GM23338 (cell line): ENCODE data around the gene IPO13. TPM values are rescaled to one million over a fixed set of nuclear protein-coding genes. Genes with fewer than 3 reads are reported as not detected.

Source experiments
- ATAC-seq: fragments of 200-7000 bp; cut with Tn5 transposase; 3 replicates; pipeline ENCODE4 v1.9.1; 2020
- DNase-seq: peaks from one replicate; pipeline ENCODE4 v3.0.0-alpha.2; 2015; ENCODE audit warnings: low spot score
- H2AFZ ChIP-seq: fragments of 200-600 bp; sonication (generic); 2 replicates; pipeline ENCODE4 v1.8.0; 2016; ENCODE audit warnings: antibody characterized with exemption, mild to moderate bottlenecking, moderate library complexity
- H3F3A ChIP-seq: fragments of 200-600 bp; sonication (generic); replicated peaks from 2 replicates; pipeline ENCODE4 v1.8.0; 2017; ENCODE audit warnings: antibody characterized with exemption, mixed run types, low read depth
- H3K27ac ChIP-seq: fragments of 200-600 bp; sonication (generic); 2 replicates; pipeline ENCODE4 v1.6.1; 2016; ENCODE audit warnings: low read depth
- H3K27me3 ChIP-seq: fragments of 200-600 bp; sonication (generic); 2 replicates; pipeline ENCODE4 v1.8.0; 2016; ENCODE audit warnings: mild to moderate bottlenecking, mixed run types, moderate library complexity; ENCODE audit not compliant: insufficient read depth
- H3K36me3 ChIP-seq: fragments of 200-600 bp; sonication (generic); 2 replicates; pipeline ENCODE4 v1.8.0; 2016; ENCODE audit warnings: mild to moderate bottlenecking; ENCODE audit not compliant: insufficient read depth
- H3K4me1 ChIP-seq: fragments of 200-600 bp; sonication (generic); 2 replicates; pipeline ENCODE4 v1.8.0; 2016; ENCODE audit warnings: mild to moderate bottlenecking, moderate library complexity; ENCODE audit not compliant: insufficient read depth
- H3K4me2 ChIP-seq: fragments of 200-600 bp; sonication (generic); 2 replicates; pipeline ENCODE4 v1.7.1; 2017; ENCODE audit warnings: mixed run types
- H3K4me3 ChIP-seq: fragments of 200-600 bp; sonication (generic); 2 replicates; pipeline ENCODE4 v1.6.1; 2016; ENCODE audit warnings: mixed run types
- H3K79me2 ChIP-seq: fragments of 200-600 bp; sonication (generic); replicated peaks from 2 replicates; pipeline ENCODE4 v1.8.0; 2017; ENCODE audit warnings: mild to moderate bottlenecking; ENCODE audit not compliant: insufficient read depth
- H3K9me2 ChIP-seq: fragments of 200-600 bp; sonication (generic); 2 replicates; pipeline ENCODE4 v1.8.0; 2017; ENCODE audit not compliant: insufficient read depth
- H4K20me1 ChIP-seq: fragments of 200-600 bp; sonication (generic); replicated peaks from 2 replicates; pipeline ENCODE4 v1.8.0; 2017; ENCODE audit warnings: mild to moderate bottlenecking; ENCODE audit not compliant: insufficient read depth
- H3K27ac Mint-ChIP-seq: 2 replicates; pipeline ENCODE4 v1.8.0; 2020; ENCODE audit warnings: inconsistent platforms, mild to moderate bottlenecking, moderate library complexity, mixed read lengths
- H3K27me3 Mint-ChIP-seq: 3 replicates; pipeline ENCODE4 v1.8.0; 2022; ENCODE audit warnings: low read depth, mild to moderate bottlenecking, moderate library complexity, mixed read lengths, inconsistent platforms; ENCODE audit not compliant: insufficient read depth, poor library complexity
- H3K36me3 Mint-ChIP-seq: 3 replicates; pipeline ENCODE4 v1.8.0; 2021; ENCODE audit warnings: low read depth, mild to moderate bottlenecking, inconsistent platforms, moderate library complexity, mixed read lengths
- H3K4me1 Mint-ChIP-seq: 3 replicates; pipeline ENCODE4 v1.8.0; 2020; ENCODE audit warnings: mild to moderate bottlenecking, inconsistent platforms, mixed read lengths
- H3K4me3 Mint-ChIP-seq: 3 replicates; pipeline ENCODE4 v1.8.0; 2021; ENCODE audit warnings: moderate library complexity, mild to moderate bottlenecking, inconsistent platforms, mixed read lengths
- H3K9me3 Mint-ChIP-seq: 3 replicates; pipeline ENCODE4 v1.8.0; 2020; ENCODE audit warnings: moderate library complexity, mild to moderate bottlenecking, inconsistent platforms, mixed read lengths
- CREB1 ChIP-seq: fragments of 250-450 bp; sonication (Bioruptor Pico); IDR thresholded peaks from 2 replicates; pipeline ENCODE4 v1.5.0; 2020; ENCODE audit warnings: low read depth, mild to moderate bottlenecking, moderate library complexity
- EZH2phosphoT487 ChIP-seq: fragments of 200-600 bp; sonication (generic); IDR thresholded peaks from one replicate; pipeline ENCODE4 v1.8.1; 2018; ENCODE audit warnings: antibody characterized with exemption; ENCODE audit not compliant: unreplicated experiment
- JUNB ChIP-seq: IDR thresholded peaks from one replicate; pipeline ENCODE4 v1.6.1; 2016; ENCODE audit warnings: antibody characterized with exemption; ENCODE audit not compliant: unreplicated experiment
- NANOG ChIP-seq: IDR thresholded peaks from 2 replicates; pipeline ENCODE4 v1.6.1; 2016; ENCODE audit warnings: antibody characterized with exemption, borderline replicate concordance
- POLR2AphosphoS5 ChIP-seq: IDR thresholded peaks from 2 replicates; pipeline ENCODE4 v1.6.1; 2016; ENCODE audit warnings: antibody characterized with exemption, low read depth
- STAT1 ChIP-seq: IDR thresholded peaks from one replicate; pipeline ENCODE4 v1.6.1; 2016; ENCODE audit warnings: antibody characterized with exemption; ENCODE audit not compliant: unreplicated experiment
- ZNF114 ChIP-seq: fragments of 250-450 bp; sonication (Bioruptor Pico); IDR thresholded peaks from 2 replicates; pipeline ENCODE4 v1.5.0; 2020; ENCODE audit warnings: mild to moderate bottlenecking, moderate library complexity
- ZNF331 ChIP-seq: fragments of 250-450 bp; sonication (Bioruptor Pico); IDR thresholded peaks from 2 replicates; pipeline ENCODE4 v1.5.0; 2020; ENCODE audit warnings: low read depth, mild to moderate bottlenecking, moderate library complexity
- polyA plus RNA-seq: library from polyadenylated mRNA; unstranded; fragments of >200 nt; fragmentation: Nextera tagmentation; extraction: Ambion mirVana; gene quantifications from 2 replicates; pipeline ENCODE4 v1.2.1, GENCODE V29; 2016
- total RNA-seq: library from RNA; depleted of rRNA; stranded (reverse); fragments of >200 nt; shearing (Covaris generic); gene quantifications from 2 replicates; pipeline ENCODE4 v1.2.3, GENCODE V29; 2014
- TF ChIP-seq, protein P1 (sequence below): fragments of 250-450 bp; sonication (Bioruptor Pico); IDR thresholded peaks from 2 replicates; pipeline ENCODE4 v1.5.0; 2020; ENCODE audit warnings: mild to moderate bottlenecking, moderate library complexity
- TF ChIP-seq, protein P2 (sequence below): IDR thresholded peaks from 2 replicates; pipeline ENCODE4 v1.6.1; 2016; ENCODE audit warnings: antibody characterized with exemption
- TF ChIP-seq, protein P3 (sequence below), 2 experiments: fragments of 200-600 bp in 1 of 2; sonication (generic) in 1 of 2; conservative IDR thresholded peaks; 2 replicates each; pipeline versions ENCODE4 v1.5.1 to v1.6.1; 2016 to 2017; ENCODE audit warnings: antibody characterized with exemption in 2 of 2, low read depth in 2 of 2, mild to moderate bottlenecking in 2 of 2, moderate library complexity in 1 of 2

The IPO13 gene
- total and polyA plus RNA-seq, 2 experiments from 2014 or later = 10.4 to 22.8 TPM

DNA sequence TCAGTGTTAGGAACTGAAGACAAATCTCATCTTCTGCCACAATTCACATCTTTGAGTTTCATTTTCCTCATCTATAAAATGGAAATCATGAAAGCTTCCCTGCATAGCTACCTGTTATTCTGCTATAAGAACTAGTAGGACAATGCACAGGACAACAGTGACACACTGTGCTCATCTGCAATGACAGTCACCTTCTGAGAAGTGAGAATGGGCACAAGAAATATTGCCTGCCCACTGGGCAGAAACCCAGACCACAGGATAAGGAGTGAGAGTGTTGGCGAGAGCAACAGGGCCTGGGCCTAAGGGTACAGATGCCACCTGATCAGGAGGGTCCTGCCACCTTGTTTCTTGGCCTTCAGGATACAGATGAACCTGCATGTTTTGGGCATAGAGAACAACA is 36.4 kb upstream of the IPO13 start:
- Mint-ChIP-seq H3K36me3 (peaks cover 3% of the 10 kb centered on the region; the same call in 1 of the 3 replicates), H3K9me3 (peaks cover 3% of the 10 kb centered on the region; the same call in 2 of the 3 replicates), H3K4me3 (no peak overlapping the region), H3K27me3 (peaks cover 4% of the 10 kb centered on the region), H3K27ac (no peak overlapping the region; the same call in 1 of the 2 replicates), H3K4me1 (peaks cover 34% of the 10 kb centered on the region)
- H3K27ac ChIP-seq = no peak overlapping the region
- DNase-seq = no peak
- TF ChIP-seq ZNF331 (CRISPR knock-in tag) (no peak), ZNF114 (CRISPR knock-in tag) (no peak), STAT1 (no peak), JUNB (no peak)
- no peak overlapping the region for H2AFZ ChIP-seq
- H3K36me3 ChIP-seq = no peaks in the 10 kb centered on the region
- H3K4me3 ChIP-seq = no peak overlapping the region
- no peaks in the 10 kb centered on the region for H4K20me1 ChIP-seq
- no peaks in the 10 kb centered on the region for H3K27me3 ChIP-seq
- H3K9me2 ChIP-seq = peaks cover 3% of the 10 kb centered on the region; the same call in 1 of the 2 replicates
- H3F3A ChIP-seq = no peaks in the 10 kb centered on the region
- H3K4me1 ChIP-seq = peaks cover 22% of the 10 kb centered on the region
- no peak overlapping the region for H3K4me2 ChIP-seq
- ATAC-seq = no peak
- H3K79me2 ChIP-seq = no peaks in the 10 kb centered on the region

DNA sequence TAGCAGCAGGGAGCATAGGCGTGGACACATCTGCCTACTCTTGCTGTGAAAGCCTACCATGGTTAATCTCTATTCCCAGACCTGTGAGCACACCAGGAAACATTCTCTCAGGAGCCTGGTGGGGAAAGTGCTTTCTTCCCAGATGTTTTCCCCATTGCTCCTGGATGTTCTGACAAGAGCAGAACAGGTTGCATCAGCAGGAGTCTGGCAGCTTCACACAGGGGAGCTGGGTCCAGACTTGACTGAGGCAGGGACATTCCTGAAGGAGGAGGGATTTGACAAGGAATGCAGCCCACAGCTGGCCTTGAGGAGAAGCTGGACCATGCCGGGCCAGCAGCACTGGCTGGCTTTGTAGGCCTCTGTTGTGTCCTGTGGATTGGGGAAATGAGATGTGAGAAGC is 34.1 kb upstream of the IPO13 start:
- no peaks in the 10 kb centered on the region for H3K9me3 Mint-ChIP-seq

More for the DNA sequence above, 34.1 kb upstream of the IPO13 start:
- no peaks in the 10 kb centered on the region for H4K20me1 ChIP-seq
- H3K4me1 Mint-ChIP-seq = peaks cover 34% of the 10 kb centered on the region
- no peak overlapping the region; the same call in 2 of the 3 replicates for H3K4me3 Mint-ChIP-seq
- peaks cover 22% of the 10 kb centered on the region for H3K4me1 ChIP-seq
- no peaks in the 10 kb centered on the region for H3K79me2 ChIP-seq
- no peak overlapping the region for H2AFZ ChIP-seq
- 0 out of 2 replicates have a peak overlapping the region, but pooled peaks have one; percentile 24 for H3K27ac ChIP-seq
- H3K27me3 ChIP-seq = no peaks in the 10 kb centered on the region
- H3K9me2 ChIP-seq = peaks cover 5% of the 10 kb centered on the region; the same call in 1 of the 2 replicates
- peak overlapping the region; percentile 79 for H3K27ac Mint-ChIP-seq
- no peaks in the 10 kb centered on the region for H3K36me3 ChIP-seq
- ATAC-seq (peak; percentile 87), DNase-seq (peak; percentile 80)
- H3K4me2 ChIP-seq = peak overlapping the region; percentile 45; the same call in 1 of the 2 replicates
- H3K27me3 Mint-ChIP-seq = peaks cover 7% of the 10 kb centered on the region
- no peaks in the 10 kb centered on the region for H3F3A ChIP-seq
- H3K4me3 ChIP-seq = no peak overlapping the region
- no peak for TF ChIP-seq ZNF114 (CRISPR knock-in tag)
- TF ChIP-seq POLR2AphosphoS5 = no peak
- no peak for TF ChIP-seq CREB1 (CRISPR knock-in tag)
- TF ChIP-seq ZNF331 (CRISPR knock-in tag) = no peak
- TF ChIP-seq EZH2phosphoT487 = no peak
- TF ChIP-seq, protein P1, sequence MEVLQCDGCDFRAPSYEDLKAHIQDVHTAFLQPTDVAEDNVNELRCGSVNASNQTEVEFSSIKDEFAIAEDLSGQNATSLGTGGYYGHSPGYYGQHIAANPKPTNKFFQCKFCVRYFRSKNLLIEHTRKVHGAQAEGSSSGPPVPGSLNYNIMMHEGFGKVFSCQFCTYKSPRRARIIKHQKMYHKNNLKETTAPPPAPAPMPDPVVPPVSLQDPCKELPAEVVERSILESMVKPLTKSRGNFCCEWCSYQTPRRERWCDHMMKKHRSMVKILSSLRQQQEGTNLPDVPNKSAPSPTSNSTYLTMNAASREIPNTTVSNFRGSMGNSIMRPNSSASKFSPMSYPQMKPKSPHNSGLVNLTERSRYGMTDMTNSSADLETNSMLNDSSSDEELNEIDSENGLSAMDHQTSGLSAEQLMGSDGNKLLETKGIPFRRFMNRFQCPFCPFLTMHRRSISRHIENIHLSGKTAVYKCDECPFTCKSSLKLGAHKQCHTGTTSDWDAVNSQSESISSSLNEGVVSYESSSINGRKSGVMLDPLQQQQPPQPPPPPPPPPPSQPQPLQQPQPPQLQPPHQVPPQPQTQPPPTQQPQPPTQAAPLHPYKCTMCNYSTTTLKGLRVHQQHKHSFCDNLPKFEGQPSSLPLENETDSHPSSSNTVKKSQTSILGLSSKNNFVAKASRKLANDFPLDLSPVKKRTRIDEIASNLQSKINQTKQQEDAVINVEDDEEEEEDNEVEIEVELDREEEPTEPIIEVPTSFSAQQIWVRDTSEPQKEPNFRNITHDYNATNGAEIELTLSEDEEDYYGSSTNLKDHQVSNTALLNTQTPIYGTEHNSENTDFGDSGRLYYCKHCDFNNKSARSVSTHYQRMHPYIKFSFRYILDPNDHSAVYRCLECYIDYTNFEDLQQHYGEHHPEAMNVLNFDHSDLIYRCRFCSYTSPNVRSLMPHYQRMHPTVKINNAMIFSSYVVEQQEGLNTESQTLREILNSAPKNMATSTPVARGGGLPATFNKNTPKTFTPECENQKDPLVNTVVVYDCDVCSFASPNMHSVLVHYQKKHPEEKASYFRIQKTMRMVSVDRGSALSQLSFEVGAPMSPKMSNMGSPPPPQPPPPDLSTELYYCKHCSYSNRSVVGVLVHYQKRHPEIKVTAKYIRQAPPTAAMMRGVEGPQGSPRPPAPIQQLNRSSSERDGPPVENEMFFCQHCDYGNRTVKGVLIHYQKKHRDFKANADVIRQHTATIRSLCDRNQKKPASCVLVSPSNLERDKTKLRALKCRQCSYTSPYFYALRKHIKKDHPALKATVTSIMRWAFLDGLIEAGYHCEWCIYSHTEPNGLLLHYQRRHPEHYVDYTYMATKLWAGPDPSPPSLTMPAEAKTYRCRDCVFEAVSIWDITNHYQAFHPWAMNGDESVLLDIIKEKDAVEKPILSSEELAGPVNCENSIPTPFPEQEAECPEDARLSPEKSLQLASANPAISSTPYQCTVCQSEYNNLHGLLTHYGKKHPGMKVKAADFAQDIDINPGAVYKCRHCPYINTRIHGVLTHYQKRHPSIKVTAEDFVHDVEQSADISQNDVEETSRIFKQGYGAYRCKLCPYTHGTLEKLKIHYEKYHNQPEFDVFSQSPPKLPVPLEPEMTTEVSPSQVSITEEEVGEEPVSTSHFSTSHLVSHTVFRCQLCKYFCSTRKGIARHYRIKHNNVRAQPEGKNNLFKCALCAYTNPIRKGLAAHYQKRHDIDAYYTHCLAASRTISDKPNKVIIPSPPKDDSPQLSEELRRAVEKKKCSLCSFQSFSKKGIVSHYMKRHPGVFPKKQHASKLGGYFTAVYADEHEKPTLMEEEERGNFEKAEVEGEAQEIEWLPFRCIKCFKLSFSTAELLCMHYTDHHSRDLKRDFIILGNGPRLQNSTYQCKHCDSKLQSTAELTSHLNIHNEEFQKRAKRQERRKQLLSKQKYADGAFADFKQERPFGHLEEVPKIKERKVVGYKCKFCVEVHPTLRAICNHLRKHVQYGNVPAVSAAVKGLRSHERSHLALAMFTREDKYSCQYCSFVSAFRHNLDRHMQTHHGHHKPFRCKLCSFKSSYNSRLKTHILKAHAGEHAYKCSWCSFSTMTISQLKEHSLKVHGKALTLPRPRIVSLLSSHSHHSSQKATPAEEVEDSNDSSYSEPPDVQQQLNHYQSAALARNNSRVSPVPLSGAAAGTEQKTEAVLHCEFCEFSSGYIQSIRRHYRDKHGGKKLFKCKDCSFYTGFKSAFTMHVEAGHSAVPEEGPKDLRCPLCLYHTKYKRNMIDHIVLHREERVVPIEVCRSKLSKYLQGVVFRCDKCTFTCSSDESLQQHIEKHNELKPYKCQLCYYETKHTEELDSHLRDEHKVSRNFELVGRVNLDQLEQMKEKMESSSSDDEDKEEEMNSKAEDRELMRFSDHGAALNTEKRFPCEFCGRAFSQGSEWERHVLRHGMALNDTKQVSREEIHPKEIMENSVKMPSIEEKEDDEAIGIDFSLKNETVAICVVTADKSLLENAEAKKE (CRISPR knock-in tag) = no peak
- TF ChIP-seq NANOG = no peak
- TF ChIP-seq, protein P2, sequence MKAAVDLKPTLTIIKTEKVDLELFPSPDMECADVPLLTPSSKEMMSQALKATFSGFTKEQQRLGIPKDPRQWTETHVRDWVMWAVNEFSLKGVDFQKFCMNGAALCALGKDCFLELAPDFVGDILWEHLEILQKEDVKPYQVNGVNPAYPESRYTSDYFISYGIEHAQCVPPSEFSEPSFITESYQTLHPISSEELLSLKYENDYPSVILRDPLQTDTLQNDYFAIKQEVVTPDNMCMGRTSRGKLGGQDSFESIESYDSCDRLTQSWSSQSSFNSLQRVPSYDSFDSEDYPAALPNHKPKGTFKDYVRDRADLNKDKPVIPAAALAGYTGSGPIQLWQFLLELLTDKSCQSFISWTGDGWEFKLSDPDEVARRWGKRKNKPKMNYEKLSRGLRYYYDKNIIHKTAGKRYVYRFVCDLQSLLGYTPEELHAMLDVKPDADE = no peak
- no peak for TF ChIP-seq JUNB
- TF ChIP-seq, protein P3, sequence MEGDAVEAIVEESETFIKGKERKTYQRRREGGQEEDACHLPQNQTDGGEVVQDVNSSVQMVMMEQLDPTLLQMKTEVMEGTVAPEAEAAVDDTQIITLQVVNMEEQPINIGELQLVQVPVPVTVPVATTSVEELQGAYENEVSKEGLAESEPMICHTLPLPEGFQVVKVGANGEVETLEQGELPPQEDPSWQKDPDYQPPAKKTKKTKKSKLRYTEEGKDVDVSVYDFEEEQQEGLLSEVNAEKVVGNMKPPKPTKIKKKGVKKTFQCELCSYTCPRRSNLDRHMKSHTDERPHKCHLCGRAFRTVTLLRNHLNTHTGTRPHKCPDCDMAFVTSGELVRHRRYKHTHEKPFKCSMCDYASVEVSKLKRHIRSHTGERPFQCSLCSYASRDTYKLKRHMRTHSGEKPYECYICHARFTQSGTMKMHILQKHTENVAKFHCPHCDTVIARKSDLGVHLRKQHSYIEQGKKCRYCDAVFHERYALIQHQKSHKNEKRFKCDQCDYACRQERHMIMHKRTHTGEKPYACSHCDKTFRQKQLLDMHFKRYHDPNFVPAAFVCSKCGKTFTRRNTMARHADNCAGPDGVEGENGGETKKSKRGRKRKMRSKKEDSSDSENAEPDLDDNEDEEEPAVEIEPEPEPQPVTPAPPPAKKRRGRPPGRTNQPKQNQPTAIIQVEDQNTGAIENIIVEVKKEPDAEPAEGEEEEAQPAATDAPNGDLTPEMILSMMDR (conservative IDR thresholded peaks at IDR 0.05; ENCODE audit: low read depth in 2 of 2) = no peak
- no peaks in the 10 kb centered on the region; the same call in 2 of the 3 replicates for H3K36me3 Mint-ChIP-seq
